Keratinocyte (primary cell): ENCODE data around the gene LCTL.

ENCODE experiments used
- CTCF ChIP-seq, 3 experiments: IDR thresholded peaks in 1 of 3; conservative IDR thresholded peaks in 1 of 3; optimal IDR thresholded peaks in 1 of 3; 2 replicates in 2 of 3; 3 replicates in 1 of 3; pipeline versions ENCODE3 to v1.5.1; 2011; ENCODE audit warnings: low read length in 3 of 3, mild to moderate bottlenecking in 3 of 3, moderate library complexity in 2 of 3, control low read depth in 1 of 3, inconsistent platforms in 1 of 3; ENCODE audit not compliant: insufficient read depth in 2 of 3; ENCODE audit errors: extremely low read depth in 1 of 3
- EZH2 ChIP-seq: IDR thresholded peaks from one replicate; pipeline ENCODE4 v1.6.1; 2012; ENCODE audit warnings: inconsistent platforms, mild to moderate bottlenecking, low read length, moderate library complexity

GRCh38 chr15:66591322-66591862 is 25.6 kb upstream of the LCTL start:
- TF ChIP-seq CTCF (optimal IDR thresholded peaks at IDR 0.05 in 1 of 3, IDR thresholded peaks at IDR 0.05 in 1 of 3, conservative IDR thresholded peaks at IDR 0.05 in 1 of 3; ENCODE audit: extremely low read depth in 1 of 3, insufficient read depth in 2 of 3, low read length in 3 of 3) (no peak), EZH2 (no peak)
